Neural progenitor cell (in vitro differentiated cells): ENCODE data around the gene TRIP13.

Experiments used
- EZH2 ChIP-seq: fragments of 200-600 bp; sonication (generic); IDR thresholded peaks from 2 replicates; pipeline ENCODE4 v1.6.1; 2017; ENCODE audit warnings: antibody characterized with exemption, mild to moderate bottlenecking, moderate library complexity
- EZH2phosphoT487 ChIP-seq: fragments of 200-600 bp; sonication (generic); IDR thresholded peaks from 2 replicates; pipeline ENCODE4 v1.6.1; 2017; ENCODE audit warnings: antibody characterized with exemption
- TF ChIP-seq, protein P1 (sequence below): fragments of 200-600 bp; sonication (generic); IDR thresholded peaks from 2 replicates; pipeline ENCODE4 v1.5.1; 2017; ENCODE audit warnings: antibody characterized with exemption, mild to moderate bottlenecking

DNA sequence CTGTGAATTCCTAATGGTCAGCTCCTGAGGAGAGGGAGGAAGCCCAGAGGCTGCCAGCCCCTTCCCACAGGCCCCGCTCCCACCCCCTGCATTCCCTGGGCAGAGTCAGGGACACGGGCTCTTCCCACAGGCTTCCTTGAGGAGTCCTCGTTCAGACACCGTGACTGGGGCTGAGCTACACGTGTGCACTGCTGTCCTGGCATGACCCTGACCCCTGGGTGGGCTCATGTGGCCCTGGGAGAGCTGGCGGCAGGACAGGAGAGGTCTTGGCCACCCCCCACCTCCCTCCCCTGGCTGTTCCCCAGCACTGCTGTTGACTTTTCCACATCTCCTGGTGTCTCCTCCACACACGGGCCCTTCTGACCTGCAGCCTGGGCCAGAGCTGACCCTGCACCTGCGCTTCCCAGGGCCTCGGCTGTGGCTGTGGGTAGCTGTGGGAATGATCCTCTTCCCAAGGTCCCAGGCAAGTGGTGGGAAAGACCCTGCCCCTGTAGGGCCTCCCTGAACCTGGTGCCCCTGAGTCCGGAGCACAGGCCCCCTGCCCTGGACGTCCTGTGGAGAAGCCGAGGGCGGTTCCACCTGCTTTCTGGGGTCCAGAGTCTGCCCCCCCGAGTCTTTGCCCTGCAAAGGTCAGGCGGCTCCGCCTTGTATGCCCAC lies 59.4 kb downstream of the TRIP13 start:
- TF ChIP-seq EZH2phosphoT487 (no peak), EZH2 (no peak)
- TF ChIP-seq, protein P1, sequence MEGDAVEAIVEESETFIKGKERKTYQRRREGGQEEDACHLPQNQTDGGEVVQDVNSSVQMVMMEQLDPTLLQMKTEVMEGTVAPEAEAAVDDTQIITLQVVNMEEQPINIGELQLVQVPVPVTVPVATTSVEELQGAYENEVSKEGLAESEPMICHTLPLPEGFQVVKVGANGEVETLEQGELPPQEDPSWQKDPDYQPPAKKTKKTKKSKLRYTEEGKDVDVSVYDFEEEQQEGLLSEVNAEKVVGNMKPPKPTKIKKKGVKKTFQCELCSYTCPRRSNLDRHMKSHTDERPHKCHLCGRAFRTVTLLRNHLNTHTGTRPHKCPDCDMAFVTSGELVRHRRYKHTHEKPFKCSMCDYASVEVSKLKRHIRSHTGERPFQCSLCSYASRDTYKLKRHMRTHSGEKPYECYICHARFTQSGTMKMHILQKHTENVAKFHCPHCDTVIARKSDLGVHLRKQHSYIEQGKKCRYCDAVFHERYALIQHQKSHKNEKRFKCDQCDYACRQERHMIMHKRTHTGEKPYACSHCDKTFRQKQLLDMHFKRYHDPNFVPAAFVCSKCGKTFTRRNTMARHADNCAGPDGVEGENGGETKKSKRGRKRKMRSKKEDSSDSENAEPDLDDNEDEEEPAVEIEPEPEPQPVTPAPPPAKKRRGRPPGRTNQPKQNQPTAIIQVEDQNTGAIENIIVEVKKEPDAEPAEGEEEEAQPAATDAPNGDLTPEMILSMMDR, result no peak
